GM12875 (cell line): Measurements from ENCODE around the gene MIGA1.

ENCODE experiments used
- H3K4me3 ChIP-seq: one replicate; pipeline ENCODE4 v1.5.1; 2011; ENCODE audit warnings: low read depth, low read length, control low read depth
- CTCF ChIP-seq: IDR thresholded peaks from 2 replicates; pipeline ENCODE4 v1.5.1; 2011; ENCODE audit warnings: low read depth, mild to moderate bottlenecking, control low read depth, inconsistent platforms, low read length, moderate library complexity, borderline replicate concordance; ENCODE audit not compliant: insufficient read depth

Gene MIGA1

GRCh38 chr1:77756052-77756754, 23.2 kb upstream of the MIGA1 start:
- TF ChIP-seq CTCF, result no peak
- H3K4me3 ChIP-seq, result no peak overlapping the region

GRCh38 chr1:77757066-77757584, 22.3 kb upstream of the MIGA1 start:
- H3K4me3 ChIP-seq, result no peak overlapping the region
- TF ChIP-seq CTCF, result no peak

- TF ChIP-seq CTCF, result no peak
- no peak overlapping the region for H3K4me3 ChIP-seq
Measured at GRCh38 chr1:77757603-77758002, 21.8 kb upstream of the MIGA1 start.

GRCh38 chr1:77759071-77760028, 20.1 kb upstream of the MIGA1 start, which contains the start of gene USP33:
Gene USP33 (minus strand): TSS chr1:77759852. CDS start chr1:77741697, 18,155 bp downstream.
- peak within 1 kb of the TSS; percentile 87 for H3K4me3 ChIP-seq
- no peak for TF ChIP-seq CTCF

GRCh38 chr1:77762072-77762476, 17.4 kb upstream of the MIGA1 start:
- TF ChIP-seq CTCF, result no peak
- H3K4me3 ChIP-seq, result no peak overlapping the region

GRCh38 chr1:77768006-77768405, 11.4 kb upstream of the MIGA1 start:
- no peak for TF ChIP-seq CTCF
- H3K4me3 ChIP-seq, result no peak overlapping the region
